ENCODE measurements around the gene EDRF1.

- TF ChIP-seq ZC3H10 (CRISPR knock-in tag; IDR thresholded peaks at IDR 0.05) (no peak), ZNF565 (CRISPR knock-in tag; conservative IDR thresholded peaks at IDR 0.05; ENCODE audit: low read depth) (no peak), ARNTL (CRISPR knock-in tag; IDR thresholded peaks at IDR 0.05; ENCODE audit: borderline replicate concordance, low read depth) (no peak), POU6F1 (CRISPR knock-in tag; IDR thresholded peaks at IDR 0.05; ENCODE audit: borderline replicate concordance, low read depth) (no peak), ESRRG (CRISPR knock-in tag; IDR thresholded peaks at IDR 0.05) (no peak), ZNF70 (CRISPR knock-in tag; IDR thresholded peaks at IDR 0.05) (no peak), ZNF8 (CRISPR knock-in tag; IDR thresholded peaks at IDR 0.05) (no peak), BACH2 (CRISPR knock-in tag; IDR thresholded peaks at IDR 0.05; ENCODE audit: borderline replicate concordance) (no peak), OSR1 (CRISPR knock-in tag; IDR thresholded peaks at IDR 0.05) (no peak), CREB5 (CRISPR knock-in tag; IDR thresholded peaks at IDR 0.05; ENCODE audit: low read depth) (no peak), ISL1 (CRISPR knock-in tag; IDR thresholded peaks at IDR 0.05) (no peak), RARB (CRISPR knock-in tag; IDR thresholded peaks at IDR 0.05) (no peak)
Measured at GRCh38 chr10:125756196-125756595, 36.7 kb downstream of the EDRF1 start.
